Sciatic nerve (tissue), 2 donors: ENCODE results near the gene HMSD. TPM values are rescaled to one million over a fixed set of nuclear protein-coding genes. Genes with fewer than 3 reads are reported as not detected.
"Not testable (repeated sequence)": the region's sequence is repeated elsewhere in the genome, so short reads cannot be mapped to it uniquely, and the experiment has no call there.

Experiments used
- ATAC-seq: fragments of 200-7000 bp; cut with Tn5 transposase; one replicate; pipeline ENCODE4 v1.9.1; 2020; ENCODE audit warnings: mild to moderate bottlenecking, moderate library complexity
- DNase-seq: peaks from one replicate; pipeline ENCODE4 v3.0.0-alpha.2; 2020; ENCODE audit warnings: low spot score
- intact Hi-C: fragments of 100-400 bp; cut with DNase I; formaldehyde crosslinking; loops from one replicate; pipeline ENCODE4 v1.14.2; 2022
- total RNA-seq: library from RNA; stranded (reverse); fragmentation: NEBNext Ultra II Directional; extraction: Animal tissue kit (Norgen Biotek cat#: 25700); gene quantifications from one replicate; pipeline ENCODE4 v1.2.1, GENCODE V29; 2021
- donor health status: DM: no; HTN: no; CAD: no.
- donor health status: DM: no; HTN: no; CAD: no.

The HMSD gene, protein sequence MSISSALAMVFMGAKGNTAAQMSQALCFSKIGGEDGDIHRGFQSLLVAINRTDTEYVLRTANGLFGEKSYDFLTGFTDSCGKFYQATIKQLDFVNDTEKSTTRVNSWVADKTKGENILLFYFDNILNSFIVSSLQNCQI
- total RNA-seq = 7.8 TPM

DNA sequence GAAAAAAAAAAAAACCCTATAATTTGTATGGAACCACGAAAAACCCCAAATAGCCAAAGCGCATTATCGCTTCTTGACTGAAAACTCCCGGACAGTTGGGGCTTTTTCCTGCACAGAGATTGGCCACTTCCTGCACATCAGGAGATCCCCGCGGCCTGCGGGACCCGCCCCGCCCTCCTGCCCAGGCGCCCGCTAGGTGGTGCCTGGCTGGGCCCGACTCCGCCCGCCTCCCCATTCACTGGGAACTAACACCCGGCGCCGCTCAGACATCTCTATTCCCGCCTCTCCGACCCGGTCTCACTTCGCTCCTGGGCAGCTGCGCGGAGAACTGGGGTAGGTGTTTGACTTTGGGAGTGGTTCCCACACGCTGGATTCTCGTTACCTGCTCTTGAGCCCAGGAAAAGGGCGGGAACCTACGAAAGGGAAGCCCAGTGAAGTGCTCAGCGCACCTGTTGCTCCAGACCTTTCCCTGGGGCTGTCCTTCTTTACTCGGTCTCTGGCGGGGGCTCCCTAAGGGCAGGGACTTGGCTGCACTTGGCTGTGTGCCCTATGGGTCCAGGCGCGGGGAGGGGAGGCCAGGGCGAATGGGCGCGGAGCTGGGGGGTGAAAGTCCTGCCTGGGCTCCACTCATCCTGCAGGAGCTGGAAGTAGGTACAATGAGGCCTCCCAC, at the start of gene HMSD:
TSS of gene HMSD (plus strand) at position 234 of the 670 bp plus-strand sequence. CDS start 4,155 bp downstream, outside the sequence.
- intact Hi-C loops = no loop called here

GRCh38 chr18:63903851-63904570, 45.1 kb upstream of the HMSD start:
- ATAC-seq (no peak), DNase-seq (no peak)
- intact Hi-C loops = no loop called here

More for the DNA sequence above, at the start of gene HMSD:
- peak; percentile 88 for ATAC-seq
- DNase-seq = peak; percentile 74

GRCh38 chr18:63904694-63905093, 44.4 kb upstream of the HMSD start:
- DNase-seq = no peak
- intact Hi-C loops = no loop called here
- no peak for ATAC-seq

- intact Hi-C loops = no loop called here
- no peak for ATAC-seq
- DNase-seq = no peak
These were observed 43.7 kb upstream of the HMSD start for GRCh38 chr18:63905361-63905760.

DNA sequence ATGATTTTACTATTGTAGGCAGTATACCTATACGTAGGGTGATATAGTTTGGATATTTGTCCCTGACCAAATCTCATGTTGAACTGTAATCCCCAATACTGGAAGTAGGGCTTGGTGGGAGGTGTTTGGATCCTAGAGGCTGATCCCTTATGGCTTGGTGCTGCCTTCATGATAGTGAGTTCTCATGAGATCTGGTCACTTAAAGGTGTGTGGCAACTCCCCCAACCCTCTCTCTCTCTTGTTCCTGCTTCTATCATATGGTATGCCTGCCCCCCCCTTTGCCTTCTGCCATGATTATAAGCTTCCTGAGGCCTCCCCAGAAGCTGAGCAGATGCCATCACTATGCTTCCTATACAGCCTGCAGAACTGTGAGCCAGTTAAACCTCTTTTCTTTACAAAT, 43.0 kb upstream of the HMSD start:
- no peak for ATAC-seq
- intact Hi-C loops = no loop called here
- no peak for DNase-seq

- intact Hi-C loops = no loop called here
- DNase-seq (no peak), ATAC-seq (no peak)
These were observed 41.4 kb upstream of the HMSD start, which contains the start of gene SERPINB10 for GRCh38 chr18:63907664-63908063. TSS of gene SERPINB10 (plus strand) at chr18:63907958. CDS start at chr18:63915511, 7,553 bp downstream.

DNA sequence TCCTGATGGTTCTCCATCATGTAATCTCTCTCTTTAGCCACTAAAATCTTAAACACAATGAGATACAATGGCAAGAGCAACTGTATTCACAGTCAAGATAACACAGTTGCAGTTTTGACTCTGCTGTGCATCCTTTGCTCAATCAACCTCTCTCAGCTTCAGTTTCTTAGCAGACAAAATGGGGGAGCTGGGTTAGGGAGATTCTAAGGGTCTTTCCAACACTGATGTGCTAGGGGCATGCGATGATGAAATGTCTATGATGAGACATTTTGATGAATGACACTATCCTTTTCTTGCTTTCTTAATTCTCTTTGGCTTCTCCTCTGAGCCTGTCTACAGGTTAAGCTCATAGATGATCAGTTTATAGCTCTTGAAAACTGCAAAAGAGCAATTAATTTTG, 40.2 kb upstream of the HMSD start:
- DNase-seq (no peak), ATAC-seq (no peak)
- intact Hi-C loops = no loop called here

DNA sequence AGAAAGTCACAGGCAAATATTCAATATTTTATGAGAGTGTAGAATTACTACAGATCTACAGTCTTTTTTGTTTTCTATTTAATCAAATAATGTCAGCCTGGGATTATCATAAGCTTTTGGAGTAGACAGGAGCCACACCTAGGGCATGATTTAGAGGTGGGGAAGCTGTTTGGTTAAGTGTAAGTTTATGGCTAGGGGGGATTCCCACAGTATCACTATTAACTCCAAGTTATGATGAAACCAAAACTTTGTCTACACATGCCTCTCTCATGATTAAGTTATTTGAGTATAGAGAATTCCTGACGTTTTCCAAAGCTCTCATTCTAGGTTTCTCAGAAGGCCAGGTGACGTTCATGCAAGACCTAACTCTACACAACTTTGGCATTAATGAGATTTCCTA, 39.2 kb upstream of the HMSD start:
- DNase-seq (no peak), ATAC-seq (no peak)
- intact Hi-C loops = no loop called here

DNA sequence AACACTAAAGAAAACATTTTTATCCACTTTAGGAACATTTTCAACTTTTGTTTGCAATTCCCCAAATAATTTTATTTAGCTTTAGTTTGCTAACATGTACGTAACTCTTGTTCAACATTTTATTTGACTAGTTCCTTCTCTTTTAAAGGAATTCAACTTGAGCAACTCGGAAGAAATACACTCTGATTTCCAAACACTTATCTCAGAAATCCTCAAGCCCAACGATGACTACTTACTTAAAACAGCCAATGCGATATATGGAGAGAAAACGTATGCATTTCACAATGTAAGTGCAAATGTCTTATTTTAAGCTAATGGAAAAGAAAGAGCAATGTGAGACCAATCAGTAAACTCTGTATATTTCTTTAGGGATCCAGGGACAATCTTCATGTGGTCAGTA, 31.3 kb upstream of the HMSD start:
- DNase-seq (no peak), ATAC-seq (no peak)
- intact Hi-C loops = no loop called here

DNA sequence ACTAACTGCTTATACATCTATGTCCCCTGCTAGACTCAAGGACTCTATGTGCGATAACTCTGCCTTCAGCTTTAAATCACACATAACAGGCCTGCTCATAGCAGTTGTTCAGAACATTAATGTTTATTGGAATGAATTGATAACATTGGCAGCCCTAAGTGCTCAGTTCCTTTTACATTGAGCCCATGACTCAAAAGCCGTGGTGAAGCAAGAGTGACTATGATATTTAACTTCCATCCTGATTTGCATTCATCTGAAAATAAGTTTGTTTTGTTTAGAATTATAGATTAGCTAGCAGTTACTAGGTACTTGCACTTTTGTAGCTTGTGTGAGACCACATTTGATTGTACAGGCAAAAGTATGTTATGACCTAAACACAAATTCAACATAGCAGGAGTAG, 27.1 kb upstream of the HMSD start:
- intact Hi-C loops = no loop called here
- ATAC-seq = no peak
- no peak for DNase-seq

DNA sequence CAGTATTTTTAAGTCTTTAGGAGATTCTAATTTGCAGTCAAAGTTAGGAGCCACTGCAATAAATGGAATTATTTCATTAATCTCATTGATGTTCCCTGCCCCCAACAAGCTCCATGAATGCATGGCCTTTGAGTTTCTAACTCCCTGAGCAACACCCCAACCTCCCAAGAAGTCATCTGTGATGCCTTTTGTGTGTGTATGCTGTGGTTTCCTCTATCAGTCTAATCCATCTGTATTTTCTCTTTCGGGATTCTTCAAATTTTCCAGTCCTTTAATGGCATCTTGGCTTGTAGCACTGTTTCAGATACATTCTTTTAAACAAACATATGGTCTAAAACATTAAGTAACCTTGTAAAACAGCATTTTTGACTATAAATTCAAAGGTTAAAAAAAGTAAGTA, 24.6 kb upstream of the HMSD start:
- no peak for ATAC-seq
- intact Hi-C loops = no loop called here

GRCh38 chr18:63928331-63928730, 20.8 kb upstream of the HMSD start:
- DNase-seq (no peak), ATAC-seq (no peak)
- intact Hi-C loops = no loop called here

More for the DNA sequence above, 24.6 kb upstream of the HMSD start:
- no peak for DNase-seq

DNA sequence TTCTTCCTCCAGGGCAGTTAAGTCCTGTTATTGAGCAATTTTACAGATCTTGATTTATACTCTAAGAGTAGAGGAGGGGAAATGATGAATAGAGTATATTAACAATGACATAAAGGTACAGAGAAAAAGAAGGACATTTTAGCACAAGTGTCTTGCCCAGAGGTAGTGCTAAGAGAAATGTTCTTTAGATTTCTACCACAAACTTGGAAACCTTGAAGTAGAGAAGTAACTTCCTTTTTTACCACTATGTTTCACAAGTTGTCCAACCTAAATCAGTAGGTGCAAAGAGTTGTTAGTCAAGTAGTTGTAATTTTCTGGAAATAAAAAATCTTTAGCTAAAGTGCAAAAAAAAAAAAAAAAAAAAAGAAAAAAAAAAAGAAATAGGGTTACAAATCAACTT, 19.7 kb upstream of the HMSD start:
- intact Hi-C loops, ATAC-seq, DNase-seq: not testable (repeated sequence)

- no peak for DNase-seq
- intact Hi-C loops = no loop called here
- ATAC-seq = no peak
These were observed 18.2 kb upstream of the HMSD start for GRCh38 chr18:63930773-63931354.

GRCh38 chr18:63936156-63936931, 12.8 kb upstream of the HMSD start:
- intact Hi-C loops = no loop called here
- DNase-seq = peak; percentile 88

GRCh38 chr18:63936932-63937393, 12.1 kb upstream of the HMSD start:
- intact Hi-C loops = no loop called here
- no peak for DNase-seq
- no peak for ATAC-seq

More at GRCh38 chr18:63936156-63936931, 12.8 kb upstream of the HMSD start:
- peak; percentile 96 for ATAC-seq

DNA sequence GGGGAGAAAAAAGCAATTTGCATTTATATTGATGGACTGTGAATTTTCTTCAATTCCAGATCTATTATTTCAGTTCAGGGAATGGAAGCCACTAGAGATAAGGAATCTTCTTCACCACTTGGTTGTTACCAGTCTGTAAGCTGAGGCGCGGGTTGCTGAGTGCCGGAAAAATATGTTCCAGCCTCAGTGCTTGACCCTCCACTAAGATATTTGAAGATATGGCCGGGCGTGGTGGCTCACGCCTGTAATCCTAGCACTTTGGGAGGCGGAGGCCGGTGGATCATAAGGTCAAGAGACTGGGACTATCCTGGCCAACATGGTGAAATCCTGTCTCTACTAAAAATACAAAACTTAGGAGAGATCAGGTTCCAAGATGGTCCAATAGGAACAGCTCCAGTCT, 9.1 kb upstream of the HMSD start:
- DNase-seq = no peak
- intact Hi-C loops = no loop called here
- no peak for ATAC-seq

- DNase-seq, ATAC-seq, intact Hi-C loops: not testable (repeated sequence)
These were observed 8.5 kb upstream of the HMSD start for GRCh38 chr18:63940543-63941050.
